GM03348 (cell line): ENCODE results near the gene OR2T3.
"Not testable (repeated sequence)": the region's sequence is repeated elsewhere in the genome, so short reads cannot be mapped to it uniquely, and the experiment has no call there.

Experiments
- DNase-seq: peaks from one replicate; pipeline ENCODE4 v3.0.0; 2012; ENCODE audit warnings: low spot score

Gene OR2T3

DNA sequence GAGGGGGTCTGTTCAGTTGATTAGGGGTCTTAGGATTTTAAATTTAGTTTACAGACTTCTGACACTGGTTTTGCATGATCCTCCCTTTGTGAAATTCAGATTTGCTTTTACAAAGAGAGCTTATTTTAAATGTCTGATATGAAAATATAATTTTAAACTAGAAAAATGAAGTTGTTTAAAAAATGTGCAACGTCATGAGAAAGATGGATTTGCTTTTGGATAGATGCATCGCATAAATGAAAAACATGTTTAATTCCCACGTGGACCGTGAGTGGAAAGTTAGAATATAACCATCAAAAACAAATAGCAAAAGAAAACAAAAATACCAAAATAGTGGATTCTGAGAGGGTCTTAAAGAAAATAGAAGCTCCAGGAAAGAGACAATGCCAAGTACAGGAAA lies 2.0 kb upstream of the OR2T3 start:
- DNase-seq = no peak

DNA sequence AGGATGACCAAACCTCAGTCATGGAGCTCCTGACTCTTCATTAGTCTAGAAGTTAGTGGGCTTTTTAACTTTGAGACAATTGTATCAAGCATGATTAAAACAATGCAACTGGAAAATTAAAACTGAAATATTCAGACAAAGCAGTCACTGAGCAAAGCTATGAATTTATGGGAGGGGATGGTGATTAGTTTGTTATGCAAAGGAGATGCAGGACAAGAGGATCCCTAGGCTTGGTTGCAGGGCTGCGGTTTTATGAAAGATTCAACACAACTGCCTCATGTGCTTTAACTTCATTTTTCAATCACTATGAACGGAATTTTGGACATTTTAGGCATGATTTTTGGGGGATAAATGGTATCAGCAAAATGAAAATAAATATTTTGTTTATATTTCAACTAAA lies 1.0 kb upstream of the OR2T3 start:
- DNase-seq = not testable (repeated sequence)

- not testable (repeated sequence) for DNase-seq
Observed at GRCh38 chr1:248475660-248476059, 2.5 kb downstream of the OR2T3 start.

- not testable (repeated sequence) for DNase-seq
Observed at GRCh38 chr1:248481686-248482579, 8.8 kb downstream of the OR2T3 start.

DNA sequence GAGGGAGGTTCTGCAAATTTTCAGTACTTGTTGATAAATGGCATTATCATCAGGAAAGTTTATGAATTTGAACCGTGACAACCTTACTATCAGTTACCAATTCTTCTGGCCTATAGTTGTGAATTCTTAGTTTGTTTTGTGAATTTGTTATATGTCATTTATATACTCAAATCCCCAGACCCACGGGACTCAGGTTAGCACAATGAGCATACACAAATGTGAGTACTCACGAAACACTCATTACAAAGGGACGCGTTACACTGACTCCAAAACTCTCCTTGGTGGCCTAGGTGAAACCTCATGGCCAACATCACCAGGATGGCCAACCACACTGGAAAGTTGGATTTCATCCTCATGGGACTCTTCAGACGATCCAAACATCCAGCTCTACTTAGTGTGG lies 15.1 kb downstream of the OR2T3 start, which contains the start of gene OR2T5:
Gene OR2T5 (plus strand): TSS at position 301 of the 400 bp plus-strand sequence. CDS start 0 bp downstream, at position 301.
- not testable (repeated sequence) for DNase-seq

DNA sequence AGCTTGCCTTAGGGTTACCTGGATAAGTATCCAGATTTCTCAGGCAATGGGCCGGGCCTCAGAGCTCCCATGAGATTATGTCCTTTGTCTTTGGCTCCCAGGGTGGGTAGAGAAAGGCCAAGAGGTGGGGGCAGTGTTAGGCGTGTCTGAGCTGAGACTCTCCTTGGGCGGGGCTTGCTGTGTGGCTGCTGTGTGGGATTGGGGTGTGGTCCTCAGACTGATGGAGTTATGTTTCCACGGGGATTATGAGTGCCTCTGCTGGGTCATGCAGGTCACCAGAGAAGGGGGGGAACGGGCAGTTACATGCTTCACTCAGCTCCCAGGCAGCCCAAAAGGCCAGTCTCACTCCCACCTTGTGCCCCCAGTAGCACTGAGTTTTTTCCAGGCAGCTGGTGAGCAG lies 23.5 kb downstream of the OR2T3 start:
- not testable (repeated sequence) for DNase-seq

DNA sequence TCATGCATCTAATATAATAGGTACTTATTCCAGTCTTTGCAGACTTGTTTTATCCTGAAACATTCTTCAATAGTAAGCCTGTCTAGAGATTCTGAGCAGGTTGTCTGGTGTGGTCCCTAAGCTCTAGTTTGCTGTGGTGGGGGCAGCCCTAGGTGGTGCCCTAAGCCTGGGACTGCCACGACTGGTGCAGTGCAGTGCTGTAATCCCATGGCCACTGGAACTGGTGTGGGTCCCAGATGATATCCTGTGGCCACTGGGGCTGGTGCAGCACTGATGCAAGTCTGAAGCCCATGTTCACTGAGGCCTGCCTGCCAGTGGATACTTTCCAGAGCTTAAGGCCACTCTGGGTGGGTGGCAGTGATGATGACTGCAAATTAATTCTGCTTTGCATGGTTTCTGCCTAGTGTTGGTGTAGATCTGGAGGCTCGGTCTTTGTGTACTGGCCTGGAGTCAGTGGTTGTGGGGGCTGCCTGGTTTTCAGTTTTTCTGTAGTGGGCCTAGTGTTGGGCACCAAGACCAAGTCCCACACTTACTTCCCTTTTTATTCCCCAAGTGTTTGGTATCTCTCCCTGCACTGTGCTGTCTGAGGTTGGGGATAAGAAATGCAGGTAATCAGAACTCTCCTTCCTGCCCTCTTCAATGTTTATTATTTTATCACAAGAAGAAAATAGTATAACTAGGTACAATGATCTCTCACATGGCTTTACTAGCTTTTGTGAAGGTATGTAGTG lies 27.3 kb downstream of the OR2T3 start:
- not testable (repeated sequence) for DNase-seq

- DNase-seq = not testable (repeated sequence)
Observed at GRCh38 chr1:248507773-248508172, 34.6 kb downstream of the OR2T3 start, which contains the start of gene OR2G6. TSS of gene OR2G6 (plus strand) at chr1:248508073. CDS start at chr1:248521647, 13,574 bp downstream.

DNA sequence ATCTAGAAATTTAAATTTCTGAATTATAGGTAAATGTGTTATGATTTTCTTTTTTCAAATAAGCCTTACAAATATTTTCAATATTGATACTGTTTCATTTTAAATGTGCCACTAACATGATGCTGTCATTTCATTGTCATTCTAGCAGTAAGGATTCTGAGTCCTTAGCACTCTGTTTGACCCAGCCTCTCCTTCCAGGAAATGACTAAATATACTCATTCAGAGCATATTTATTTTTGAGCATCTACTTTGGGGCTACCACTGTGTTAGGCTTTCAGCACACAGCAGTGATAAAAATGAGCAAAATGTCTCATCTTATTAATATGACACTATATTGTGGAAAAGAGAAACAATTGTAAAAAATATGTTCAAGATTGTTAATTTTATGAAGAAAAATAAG lies 37.1 kb downstream of the OR2T3 start:
- not testable (repeated sequence) for DNase-seq

GRCh38 chr1:248521856-248522255 lies 48.7 kb downstream of the OR2T3 start:
- no peak for DNase-seq
